Body of pancreas (tissue), 4 donors: Measurements from ENCODE around the gene ASB5. TPM values are rescaled to one million over a fixed set of nuclear protein-coding genes. Genes with fewer than 3 reads are reported as not detected.

Experiments used
- ATAC-seq: fragments of 150-250 bp; one replicate; pipeline ENCODE4 v1.9.1; 2016
- DNase-seq, 4 donors: peaks; one replicate each; pipeline ENCODE4 v3.0.0-alpha.2; 2019
- H3K27ac ChIP-seq, 4 donors: fragments of 200-600 bp; sonication (generic); 1 replicate in 3 of 4; 2 replicates in 1 of 4; pipeline versions ENCODE4 v1.5.1 to v1.6.1; 2016 to 2019; ENCODE audit warnings: mild to moderate bottlenecking in 1 of 4, mixed read lengths in 1 of 4, moderate library complexity in 1 of 4
- H3K27me3 ChIP-seq, 2 donors: fragments of 200-600 bp; sonication (generic); one replicate each; pipeline ENCODE4 v1.6.0; 2016; ENCODE audit warnings: mild to moderate bottlenecking in 1 of 2
- H3K36me3 ChIP-seq, 2 donors: fragments of 200-600 bp; sonication (generic); replicated peaks in 1 of 2; 2 replicates each; pipeline ENCODE4 v1.5.1; 2016; ENCODE audit warnings: low read depth in 2 of 2; ENCODE audit not compliant: insufficient read depth in 1 of 2
- H3K4me1 ChIP-seq: fragments of 200-600 bp; sonication (generic); one replicate; pipeline ENCODE4 v1.6.0; 2016
- H3K4me3 ChIP-seq, 2 donors: fragments of 200-600 bp; sonication (generic); 1 replicate in 1 of 2; 2 replicates in 1 of 2; pipeline ENCODE4 v1.5.1; 2016 to 2019
- H3K9me3 ChIP-seq, 3 donors: fragments of 200-600 bp; sonication (generic); 1 replicate in 2 of 3; 2 replicates in 1 of 3; pipeline ENCODE4 v1.5.1; 2016
- CTCF ChIP-seq, 7 experiments: fragments of 450-650 bp in 4 of 7; fragments of 200-600 bp in 3 of 7; sonication (generic) in 3 of 7; IDR thresholded peaks; one replicate each; pipeline ENCODE4 v1.5.1; 2016 to 2019; ENCODE audit warnings: antibody characterized with exemption in 7 of 7
- POLR2A ChIP-seq, 3 donors: fragments of 450-650 bp; IDR thresholded peaks; one replicate each; pipeline ENCODE4 v1.6.1; 2016; ENCODE audit warnings: antibody characterized with exemption in 3 of 3, mild to moderate bottlenecking in 2 of 3
- WGBS, 2 donors: methylation state at CpG; one replicate each; pipeline ENCODE4 v1.1.5; 2017; 5-methylcytosine and 5-hydroxymethylcytosine counted together
- intact Hi-C: fragments of 100-400 bp; cut with DNase I; formaldehyde crosslinking; loops from one replicate; pipeline ENCODE4 v1.15.1; 2023
- total RNA-seq, 2 donors: library from RNA; depleted of rRNA; stranded (reverse); fragments of >200 nt; gene quantifications; one replicate each; pipeline ENCODE4 v1.1.0, GENCODE V29; 2016

ASB5 gene
- total RNA-seq, 2 donors from 2014 or later = not detected

GRCh38 chr4:176266026-176266425 is 3.0 kb downstream of the ASB5 start:
- TF ChIP-seq CTCF (IDR thresholded peaks at IDR 0.05) (no peak), POLR2A (IDR thresholded peaks at IDR 0.05) (no peak)
- no peaks in the 10 kb centered on the region for H3K36me3 ChIP-seq
- intact Hi-C loops = no loop called here
- H3K27me3 ChIP-seq = no peaks in the 10 kb centered on the region
- no peaks in the 10 kb centered on the region for H3K9me3 ChIP-seq
- H3K4me1 ChIP-seq = no peaks in the 10 kb centered on the region
- no peak overlapping the region for H3K4me3 ChIP-seq
- 89 to 98% methylated on average over 2 of the region's 2 CpGs for WGBS, 2 donors
- DNase-seq (no peak), ATAC-seq (no peak)
- no peak overlapping the region for H3K27ac ChIP-seq

GRCh38 chr4:176262243-176262642 is 6.8 kb downstream of the ASB5 start:
- DNase-seq (no peak), ATAC-seq (no peak)
- H3K9me3 ChIP-seq = no peaks in the 10 kb centered on the region
- H3K36me3 ChIP-seq = no peaks in the 10 kb centered on the region
- H3K4me1 ChIP-seq = no peaks in the 10 kb centered on the region
- no peak overlapping the region for H3K27ac ChIP-seq
- intact Hi-C loops = no loop called here
- H3K27me3 ChIP-seq = no peaks in the 10 kb centered on the region
- H3K4me3 ChIP-seq = no peak overlapping the region
- TF ChIP-seq CTCF (IDR thresholded peaks at IDR 0.05) = no peak
- no peak for TF ChIP-seq POLR2A (IDR thresholded peaks at IDR 0.05)

GRCh38 chr4:176261481-176261880 is 7.5 kb downstream of the ASB5 start:
- intact Hi-C loops = no loop called here
- no peak for TF ChIP-seq CTCF (IDR thresholded peaks at IDR 0.05)
- no peak for TF ChIP-seq POLR2A (IDR thresholded peaks at IDR 0.05)
- Histone ChIP-seq H3K4me1 (no peaks in the 10 kb centered on the region), H3K27me3 (no peaks in the 10 kb centered on the region), H3K27ac (no peak overlapping the region), H3K4me3 (no peak overlapping the region), H3K9me3 (no peaks in the 10 kb centered on the region), H3K36me3 (no peaks in the 10 kb centered on the region)
- ATAC-seq = no peak
- 78% methylated on average over 3 of the region's 3 CpGs for WGBS, 2 donors
- DNase-seq = no peak

- TF ChIP-seq CTCF (IDR thresholded peaks at IDR 0.05) (no peak), POLR2A (IDR thresholded peaks at IDR 0.05) (no peak)
- intact Hi-C loops = no loop called here
- Histone ChIP-seq H3K4me1 (no peaks in the 10 kb centered on the region), H3K27me3 (no peaks in the 10 kb centered on the region), H3K27ac (no peak overlapping the region), H3K9me3 (no peaks in the 10 kb centered on the region), H3K4me3 (no peak overlapping the region), H3K36me3 (no peaks in the 10 kb centered on the region)
- ATAC-seq (no peak), DNase-seq (no peak)
- 82 to 83% methylated on average over 3 of the region's 3 CpGs for WGBS, 2 donors
These were observed 8.0 kb downstream of the ASB5 start for GRCh38 chr4:176261018-176261417.

GRCh38 chr4:176259330-176260090 is 9.5 kb downstream of the ASB5 start:
- TF ChIP-seq POLR2A (IDR thresholded peaks at IDR 0.05) = no peak
- no peaks in the 10 kb centered on the region for H3K36me3 ChIP-seq
- 73 to 78% methylated on average over 5 of the region's 5 CpGs for WGBS, 2 donors
- no peaks in the 10 kb centered on the region for H3K9me3 ChIP-seq
- intact Hi-C loops = no loop called here
- no peaks in the 10 kb centered on the region for H3K27me3 ChIP-seq
- H3K4me1 ChIP-seq = no peaks in the 10 kb centered on the region
- H3K27ac ChIP-seq = no peak overlapping the region
- ATAC-seq (no peak), DNase-seq (no peak)
- H3K4me3 ChIP-seq = no peak overlapping the region
